Fibroblast of mammary gland (primary cell): Measurements from ENCODE around the gene DHX34.

Source experiments
- DNase-seq: peaks from one replicate; pipeline ENCODE4 v3.0.0-alpha.2; 2010; ENCODE audit warnings: low read depth
- H3K4me3 ChIP-seq: 2 replicates; pipeline ENCODE4 v1.5.1; 2011; ENCODE audit warnings: low read depth, mild to moderate bottlenecking, low read length, moderate library complexity; ENCODE audit not compliant: control insufficient read depth
- TF ChIP-seq, protein P1 (sequence below): conservative IDR thresholded peaks from 2 replicates; pipeline ENCODE4 v1.5.1; 2011; ENCODE audit warnings: low read depth, low read length, inconsistent platforms; ENCODE audit not compliant: control insufficient read depth, insufficient read depth

DHX34 gene

DNA sequence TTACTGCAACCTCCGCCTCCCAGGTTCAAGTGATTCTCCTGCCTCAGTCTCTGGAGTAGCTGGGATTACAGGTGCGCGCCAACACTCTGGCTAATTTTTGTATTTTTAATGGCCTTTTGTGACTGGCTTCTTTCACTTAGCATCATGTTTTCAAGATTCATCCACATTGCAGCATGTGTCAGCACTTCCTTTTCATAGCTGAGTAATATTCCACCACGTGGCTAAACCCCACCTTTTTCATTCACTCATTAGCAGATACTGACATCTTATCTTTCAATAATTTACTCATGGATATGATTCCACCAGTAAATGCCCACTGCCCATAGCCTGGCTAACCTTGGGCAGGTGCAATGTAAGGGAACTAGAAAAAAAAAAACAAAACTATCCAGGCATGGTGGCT is 32.6 kb upstream of the DHX34 start:
- no peak for DNase-seq
- TF ChIP-seq, protein P1, sequence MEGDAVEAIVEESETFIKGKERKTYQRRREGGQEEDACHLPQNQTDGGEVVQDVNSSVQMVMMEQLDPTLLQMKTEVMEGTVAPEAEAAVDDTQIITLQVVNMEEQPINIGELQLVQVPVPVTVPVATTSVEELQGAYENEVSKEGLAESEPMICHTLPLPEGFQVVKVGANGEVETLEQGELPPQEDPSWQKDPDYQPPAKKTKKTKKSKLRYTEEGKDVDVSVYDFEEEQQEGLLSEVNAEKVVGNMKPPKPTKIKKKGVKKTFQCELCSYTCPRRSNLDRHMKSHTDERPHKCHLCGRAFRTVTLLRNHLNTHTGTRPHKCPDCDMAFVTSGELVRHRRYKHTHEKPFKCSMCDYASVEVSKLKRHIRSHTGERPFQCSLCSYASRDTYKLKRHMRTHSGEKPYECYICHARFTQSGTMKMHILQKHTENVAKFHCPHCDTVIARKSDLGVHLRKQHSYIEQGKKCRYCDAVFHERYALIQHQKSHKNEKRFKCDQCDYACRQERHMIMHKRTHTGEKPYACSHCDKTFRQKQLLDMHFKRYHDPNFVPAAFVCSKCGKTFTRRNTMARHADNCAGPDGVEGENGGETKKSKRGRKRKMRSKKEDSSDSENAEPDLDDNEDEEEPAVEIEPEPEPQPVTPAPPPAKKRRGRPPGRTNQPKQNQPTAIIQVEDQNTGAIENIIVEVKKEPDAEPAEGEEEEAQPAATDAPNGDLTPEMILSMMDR, result no peak

DNA sequence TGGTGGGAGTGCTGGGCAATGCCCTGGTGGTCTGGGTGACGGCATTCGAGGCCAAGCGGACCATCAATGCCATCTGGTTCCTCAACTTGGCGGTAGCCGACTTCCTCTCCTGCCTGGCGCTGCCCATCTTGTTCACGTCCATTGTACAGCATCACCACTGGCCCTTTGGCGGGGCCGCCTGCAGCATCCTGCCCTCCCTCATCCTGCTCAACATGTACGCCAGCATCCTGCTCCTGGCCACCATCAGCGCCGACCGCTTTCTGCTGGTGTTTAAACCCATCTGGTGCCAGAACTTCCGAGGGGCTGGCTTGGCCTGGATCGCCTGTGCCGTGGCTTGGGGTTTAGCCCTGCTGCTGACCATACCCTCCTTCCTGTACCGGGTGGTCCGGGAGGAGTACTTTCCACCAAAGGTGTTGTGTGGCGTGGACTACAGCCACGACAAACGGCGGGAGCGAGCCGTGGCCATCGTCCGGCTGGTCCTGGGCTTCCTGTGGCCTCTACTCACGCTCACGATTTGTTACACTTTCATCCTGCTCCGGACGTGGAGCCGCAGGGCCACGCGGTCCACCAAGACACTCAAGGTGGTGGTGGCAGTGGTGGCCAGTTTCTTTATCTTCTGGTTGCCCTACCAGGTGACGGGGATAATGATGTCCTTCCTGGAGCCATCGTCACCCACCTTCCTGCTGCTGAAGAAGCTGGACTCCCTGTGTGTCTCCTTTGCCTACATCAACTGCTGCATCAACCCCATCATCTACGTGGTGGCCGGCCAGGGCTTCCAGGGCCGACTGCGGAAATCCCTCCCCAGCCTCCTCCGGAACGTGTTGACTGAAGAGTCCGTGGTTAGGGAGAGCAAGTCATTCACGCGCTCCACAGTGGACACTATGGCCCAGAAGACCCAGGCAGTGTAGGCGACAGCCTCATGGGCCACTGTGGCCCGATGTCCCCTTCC is 28.9 kb upstream of the DHX34 start:
- no peak for DNase-seq
- H3K4me3 ChIP-seq, result no peak overlapping the region
- TF ChIP-seq, protein P1, result no peak

More for the DNA sequence above, 32.6 kb upstream of the DHX34 start:
- no peak overlapping the region for H3K4me3 ChIP-seq

DNA sequence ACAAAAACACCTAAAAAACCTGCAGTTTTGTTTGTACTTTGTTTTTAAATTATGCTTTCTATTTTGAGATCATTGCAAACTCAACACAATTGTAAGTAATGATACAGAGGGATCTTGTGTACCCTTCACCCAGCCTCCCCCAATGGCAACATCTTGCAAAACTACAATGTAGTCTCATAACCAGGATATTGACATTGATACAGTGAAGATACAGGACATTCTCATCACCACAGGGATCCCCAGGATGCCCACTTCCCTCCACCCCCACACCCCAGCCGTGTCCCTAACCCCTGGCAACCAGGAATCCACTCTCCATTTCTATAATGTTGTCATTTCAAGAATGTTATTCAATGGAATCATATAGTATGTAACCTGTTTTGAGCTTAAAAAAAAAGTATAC is 27.5 kb upstream of the DHX34 start:
- TF ChIP-seq, protein P1, result no peak
- no peak overlapping the region for H3K4me3 ChIP-seq
- no peak for DNase-seq

DNA sequence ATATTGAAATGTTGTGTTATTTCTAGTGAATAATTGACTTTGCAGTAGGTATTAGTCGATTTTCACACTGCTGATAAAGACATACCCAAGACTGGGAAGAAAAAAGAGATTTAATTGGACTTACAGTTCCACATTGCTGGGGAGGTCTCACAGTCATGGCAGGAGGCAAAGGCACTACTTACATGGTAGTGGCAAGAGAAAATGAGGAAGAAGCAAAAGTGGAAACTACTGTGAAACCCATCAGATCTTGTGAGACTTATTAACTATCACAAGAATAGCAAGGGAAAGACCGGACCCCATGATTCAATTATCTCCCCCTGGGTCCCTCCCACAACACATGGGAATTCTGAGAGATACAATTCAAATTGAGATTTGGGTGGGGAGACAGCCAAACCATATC is 27.1 kb upstream of the DHX34 start:
- TF ChIP-seq, protein P1, result no peak

DNA sequence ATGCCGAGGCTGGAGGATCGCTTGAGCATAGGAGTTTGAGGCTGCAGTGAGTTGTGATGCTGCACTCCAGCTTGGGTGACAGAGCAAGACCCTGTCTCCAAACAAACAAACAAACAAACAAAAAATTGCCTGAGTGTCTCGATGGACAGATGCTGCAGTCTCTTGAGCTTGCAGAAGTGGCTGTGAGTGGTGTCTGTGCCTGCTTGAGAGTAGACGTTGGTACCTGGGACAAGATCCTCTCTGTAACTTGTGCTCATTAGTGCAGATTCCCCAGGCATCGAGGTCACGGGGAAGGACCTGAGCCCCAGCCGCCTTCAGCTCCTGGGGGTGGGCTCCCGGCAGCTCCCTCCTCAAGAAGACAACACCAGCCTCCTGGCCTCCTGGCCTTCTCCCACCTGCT is 25.7 kb upstream of the DHX34 start:
- H3K4me3 ChIP-seq, result no peak overlapping the region
- TF ChIP-seq, protein P1, result no peak
- DNase-seq, result no peak

More for the DNA sequence above, 27.1 kb upstream of the DHX34 start:
- DNase-seq, result no peak
- H3K4me3 ChIP-seq, result no peak overlapping the region

DNA sequence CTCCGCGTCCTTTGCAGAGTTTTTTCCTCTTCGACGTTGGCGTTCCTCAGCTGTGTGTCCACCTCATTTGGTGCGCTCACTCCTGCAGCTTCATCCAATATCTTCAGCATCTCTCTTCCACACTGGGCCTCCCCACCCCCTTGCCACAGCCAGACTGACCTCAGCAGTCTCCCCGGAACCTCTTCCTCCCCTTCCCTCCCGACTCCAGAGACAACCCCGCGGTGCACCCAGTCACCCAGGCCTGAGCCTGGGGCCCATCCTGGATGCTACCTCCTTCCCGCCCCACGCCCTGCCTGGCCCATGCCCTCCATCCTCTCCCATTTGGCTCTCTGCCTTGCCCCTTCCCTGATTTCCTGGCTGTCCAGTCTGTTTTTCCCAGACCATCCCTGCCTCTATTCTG is 25.2 kb upstream of the DHX34 start:
- DNase-seq, result no peak
- no peak overlapping the region for H3K4me3 ChIP-seq
- TF ChIP-seq, protein P1, result no peak

DNA sequence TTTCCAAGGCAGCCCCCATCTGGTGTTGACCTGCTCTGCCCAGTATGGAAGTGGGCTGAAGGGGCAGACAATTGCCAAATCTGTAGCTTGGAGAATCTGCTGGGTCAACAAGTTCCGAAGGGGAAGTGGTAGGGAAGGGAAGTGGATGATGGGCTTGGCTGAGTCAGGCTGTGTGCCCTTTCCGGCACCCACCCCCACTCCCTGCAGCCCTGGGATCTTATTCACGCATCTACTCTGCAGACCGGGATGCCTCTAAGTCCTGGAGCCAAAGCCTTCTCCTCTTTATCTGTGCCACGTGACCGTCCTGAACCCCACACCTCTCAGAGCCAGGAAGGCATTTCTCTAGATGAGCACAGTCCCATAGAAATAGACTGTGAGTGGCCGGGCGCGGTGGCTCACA is 24.6 kb upstream of the DHX34 start:
- no peak for DNase-seq
- TF ChIP-seq, protein P1, result no peak
- H3K4me3 ChIP-seq, result no peak overlapping the region
